Endothelial cell of umbilical vein (primary cell): Measurements from ENCODE around the gene OSER1. TPM values are rescaled to one million over a fixed set of nuclear protein-coding genes. Genes with fewer than 3 reads are reported as not detected.

Experiments
- BruUV-seq: library from RNA; stranded (reverse); fragments of 400-500 nt; replicated peaks from 2 replicates; lab custom pipeline; 2021; lab: Mats Ljungman, UMichigan
- CTCF ChIA-PET: fragments of 300-600, 350-600 bp; sonication (Branson Sonifier 250); formaldehyde crosslinking; loops from one replicate; lab custom pipeline; 2021; ENCODE audit warnings: antibody characterized with exemption, inconsistent platforms; lab: Charles Lee
- POLR2A ChIA-PET: fragments of 300-600, 350-600 bp; sonication (Branson Sonifier 250); formaldehyde crosslinking; loops from one replicate; lab custom pipeline; 2021; ENCODE audit warnings: antibody characterized with exemption, inconsistent platforms; lab: Charles Lee
- DNase-seq: peaks from one replicate; pipeline ENCODE4 v3.0.0-alpha.2; 2011; ENCODE audit warnings: low read depth, low spot score
- FAIRE-seq: peaks from 2 replicates; lab custom pipeline; 2011; peaks lifted over from hg19 to GRCh38; lab: Jason Lieb, UNC
- H2AFZ ChIP-seq: 2 replicates; pipeline ENCODE4 v1.6.0; 2012; ENCODE audit warnings: low read depth, low read length, control low read depth, inconsistent platforms
- H3K27ac ChIP-seq: 2 replicates; pipeline ENCODE4 v1.5.1; 2011; ENCODE audit warnings: low read depth, mild to moderate bottlenecking, control low read depth, low read length, moderate library complexity; ENCODE audit not compliant: insufficient read depth
- H3K27me3 ChIP-seq, 2 experiments: 2 replicates each; pipeline versions ENCODE4 v1.6.0 to v1.6.1; 2011; ENCODE audit warnings: low read length in 2 of 2, mixed read lengths in 1 of 2; ENCODE audit not compliant: control insufficient read depth in 2 of 2, insufficient read depth in 2 of 2
- H3K36me3 ChIP-seq, 2 experiments: 2 replicates in 1 of 2; 3 replicates in 1 of 2; pipeline ENCODE4 v1.5.1; 2011; ENCODE audit warnings: low read length in 2 of 2, mild to moderate bottlenecking in 1 of 2, moderate library complexity in 1 of 2; ENCODE audit not compliant: control insufficient read depth in 2 of 2, insufficient read depth in 2 of 2; ENCODE audit errors: extremely low read depth in 1 of 2
- H3K4me1 ChIP-seq: 3 replicates; pipeline ENCODE4 v1.5.1; 2011; ENCODE audit warnings: mild to moderate bottlenecking, low read length; ENCODE audit not compliant: control insufficient read depth, insufficient read depth; ENCODE audit errors: extremely low read depth
- H3K4me2 ChIP-seq: 2 replicates; pipeline ENCODE4 v1.6.1; 2011; ENCODE audit warnings: low read length, control low read depth, mixed read lengths; ENCODE audit not compliant: insufficient read depth
- H3K4me3 ChIP-seq, 3 experiments: fragments of 200-600 bp in 1 of 3; sonication (generic), shearing (Covaris generic) in 1 of 3; replicated peaks in 1 of 3; 2 replicates each; pipeline ENCODE4 v1.5.1; 2011 to 2016; ENCODE audit warnings: control low read depth in 3 of 3, low read length in 3 of 3, mild to moderate bottlenecking in 2 of 3, inconsistent platforms in 1 of 3, low read depth in 1 of 3, moderate library complexity in 1 of 3; ENCODE audit not compliant: insufficient read depth in 1 of 3
- H3K79me2 ChIP-seq: 2 replicates; pipeline ENCODE4 v1.6.0; 2012; ENCODE audit warnings: low read length, inconsistent platforms; ENCODE audit not compliant: control insufficient read depth, insufficient read depth
- H3K9ac ChIP-seq: replicated peaks from 2 replicates; pipeline ENCODE3; 2011; ENCODE audit warnings: low read length, control low read depth; ENCODE audit not compliant: insufficient read depth; ENCODE audit errors: extremely low read depth
- H3K9me1 ChIP-seq: replicated peaks from 3 replicates; pipeline ENCODE4 v1.6.0; 2011; ENCODE audit warnings: mild to moderate bottlenecking, low read length; ENCODE audit not compliant: control insufficient read depth, insufficient read depth; ENCODE audit errors: extremely low read depth
- H3K9me3 ChIP-seq: replicated peaks from 2 replicates; pipeline ENCODE4 v1.5.1; 2012; ENCODE audit warnings: low read length, inconsistent platforms; ENCODE audit not compliant: control insufficient read depth, insufficient read depth
- H4K20me1 ChIP-seq: replicated peaks from 2 replicates; pipeline ENCODE3; 2011; ENCODE audit warnings: mild to moderate bottlenecking, low read length; ENCODE audit not compliant: control insufficient read depth, insufficient read depth; ENCODE audit errors: extremely low read depth
- CTCF ChIP-seq, 2 donors: IDR thresholded peaks; 1 replicate in 1 of 2; 2 replicates in 1 of 2; pipeline ENCODE4 v1.5.1; 2011; ENCODE audit warnings: low read length in 2 of 2, mild to moderate bottlenecking in 2 of 2, moderate library complexity in 2 of 2, control low read depth in 1 of 2, inconsistent platforms in 1 of 2, low read depth in 1 of 2; ENCODE audit not compliant: insufficient read depth in 1 of 2; ENCODE audit errors: extremely low read depth in 1 of 2
- EZH2 ChIP-seq: IDR thresholded peaks from 2 replicates; pipeline ENCODE4 v1.6.1; 2012; ENCODE audit warnings: borderline replicate concordance, low read depth, mild to moderate bottlenecking, moderate library complexity, low read length, inconsistent platforms; ENCODE audit not compliant: severe bottlenecking
- FOS ChIP-seq: IDR thresholded peaks from 2 replicates; pipeline ENCODE4 v1.6.1; 2011; ENCODE audit warnings: mild to moderate bottlenecking, low read length, moderate library complexity, borderline replicate concordance; ENCODE audit not compliant: insufficient read depth
- GATA2 ChIP-seq: IDR thresholded peaks from 2 replicates; pipeline ENCODE4 v1.7.0; 2011; ENCODE audit warnings: low read depth, mild to moderate bottlenecking, moderate library complexity, mixed read lengths, low read length; ENCODE audit not compliant: insufficient read length, insufficient read depth
- JUN ChIP-seq: IDR thresholded peaks from 2 replicates; pipeline ENCODE4 v1.6.1; 2011; ENCODE audit warnings: borderline replicate concordance, low read depth; ENCODE audit not compliant: insufficient read length, insufficient read depth
- MAX ChIP-seq: IDR thresholded peaks from 2 replicates; pipeline ENCODE4 v1.6.1; 2011; ENCODE audit not compliant: insufficient read depth, insufficient read length
- MYC ChIP-seq: IDR thresholded peaks from one replicate; pipeline ENCODE4 v1.6.1; 2011; ENCODE audit warnings: mild to moderate bottlenecking, low read depth, low read length
- POLR2A ChIP-seq: IDR thresholded peaks from 2 replicates; pipeline ENCODE4 v1.6.1; 2012; ENCODE audit warnings: low read depth, mild to moderate bottlenecking, control low read depth, low read length
- POLR2AphosphoS5 ChIP-seq: IDR thresholded peaks from 2 replicates; pipeline ENCODE4 v1.6.1; 2012; ENCODE audit warnings: low read depth, mild to moderate bottlenecking, control low read depth, low read length, moderate library complexity; ENCODE audit not compliant: insufficient read depth
- dilution Hi-C: fragments of 300-500 bp; cut with MboI; formaldehyde crosslinking; loops from one replicate; pipeline ENCODE4 v1.15.0; 2019; ENCODE audit warnings: low sequenced_read_pairs; ENCODE audit not compliant: extremely low pct_ligation_motif_present
- intact Hi-C: fragments of 100-400 bp; cut with micrococcal nuclease; formaldehyde crosslinking; loops from one replicate; pipeline ENCODE4 v1.10.0; 2022
- polyA plus RNA-seq, 4 experiments: library from polyadenylated mRNA; depleted of rRNA in 3 of 4; stranded (reverse) in 3 of 4; unstranded in 1 of 4; fragments of >200 nt; gene quantifications; 2 replicates each; pipeline versions ENCODE4 v1.2.1 to v1.2.3, GENCODE V29; 2011 to 2012; ENCODE audit warnings: missing spikeins in 1 of 4
- total RNA-seq: library from RNA; stranded (reverse); gene quantifications from 2 replicates; pipeline ENCODE4 v1.2.3, GENCODE V29; 2021

Gene OSER1
- total and polyA plus RNA-seq, 2 donors (not counting 3 experiments of a cell fraction or from before 2014, with no cell fraction given) = 30.8 to 36.0 TPM

GRCh38 chr20:44180814-44181213 lies 29.8 kb downstream of the OSER1 start:
- H4K20me1 ChIP-seq = no peaks in the 10 kb centered on the region
- H3K4me3 ChIP-seq = no peak overlapping the region
- intact Hi-C loops (no loop called here), dilution Hi-C loops (no loop called here)
- H3K27ac ChIP-seq = no peak overlapping the region
- H3K4me1 ChIP-seq = no peaks in the 10 kb centered on the region
- FAIRE-seq (no peak), DNase-seq (no peak)
- H3K9me3 ChIP-seq = no peaks in the 10 kb centered on the region
- CTCF ChIA-PET = interaction anchor here (1.6 to 3.9 kb wide), 2 partner anchors 9 to 64 kb away, joined by 4 to 17 read pairs; no protein-coding TSS in a partner anchor
- H3K36me3 ChIP-seq = no peaks in the 10 kb centered on the region
- peaks cover 6 to 27% of the 10 kb centered on the region in 2 experiments for H3K27me3 ChIP-seq
- TF ChIP-seq JUN (no peak), POLR2A (no peak), CTCF (IDR thresholded peaks at IDR 0.05; ENCODE audit: extremely low read depth in 1 of 2, insufficient read depth in 1 of 2, low read depth in 1 of 2, low read length in 2 of 2) (no peak), POLR2AphosphoS5 (no peak), FOS (no peak), MYC (no peak), EZH2 (no peak), GATA2 (no peak), MAX (no peak)
- no peaks in the 10 kb centered on the region for H3K79me2 ChIP-seq
- no TSS peak for BruUV-seq
- no peak overlapping the region for H3K9ac ChIP-seq
- no peaks in the 10 kb centered on the region for H3K9me1 ChIP-seq
- POLR2A ChIA-PET = no interaction called here
- H2AFZ ChIP-seq = no peak overlapping the region
- no peak overlapping the region for H3K4me2 ChIP-seq
